ENCODE data around the gene TCF7L2.

DNA sequence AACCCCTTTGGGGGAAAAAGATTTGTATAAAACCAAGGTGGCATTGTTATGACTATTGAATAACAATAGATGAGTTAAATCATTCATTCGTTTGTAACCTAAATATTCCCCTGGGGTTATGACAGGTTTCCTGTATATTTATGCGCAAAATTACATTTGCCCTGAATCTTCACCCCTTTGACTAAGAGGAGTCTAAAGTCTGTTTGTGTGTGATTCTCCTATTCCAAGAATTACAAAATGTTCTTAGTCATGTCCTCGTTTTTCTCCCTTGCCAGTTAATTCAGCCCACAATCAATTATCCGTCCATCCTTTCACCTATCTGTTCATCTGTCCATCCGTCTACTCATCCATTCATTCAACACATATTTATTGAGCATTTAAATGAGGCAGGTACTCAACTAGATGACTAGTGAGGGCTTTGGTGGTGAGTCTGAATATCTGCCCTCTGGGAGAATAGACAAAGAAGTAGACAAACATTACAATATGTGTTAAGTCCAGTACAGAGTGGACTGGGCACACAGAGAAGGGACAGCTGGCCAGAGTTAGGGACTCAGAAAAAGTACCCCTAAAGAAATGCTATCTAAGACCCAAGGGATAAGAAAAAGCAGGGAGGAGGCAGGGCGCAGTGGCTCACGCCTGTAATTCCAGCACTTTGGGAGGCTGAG is 35.6 kb upstream of the TCF7L2 start:
- TF ChIP-seq EZH2phosphoT487 (IDR thresholded peaks at IDR 0.05; ENCODE audit: borderline replicate concordance, low read depth, low read length) (no peak), CTCF (conservative IDR thresholded peaks at IDR 0.05; ENCODE audit: low read length) (no peak)
